Suprapubic skin (tissue), 4 donors: ENCODE results near the gene SLC22A23.

Experiments
- EP300 ChIP-seq: sonication (generic); formaldehyde crosslinking; IDR thresholded peaks from one replicate; pipeline ENCODE4 v1.6.1; 2017; ENCODE audit warnings: antibody characterized with exemption
- POLR2A ChIP-seq, 2 donors: fragments of 450-650 bp; IDR thresholded peaks; one replicate each; pipeline ENCODE4 v1.6.1; 2017; ENCODE audit warnings: antibody characterized with exemption in 2 of 2, mild to moderate bottlenecking in 2 of 2, moderate library complexity in 2 of 2
- POLR2AphosphoS5 ChIP-seq, 3 donors: sonication (generic); formaldehyde crosslinking; IDR thresholded peaks; one replicate each; pipeline ENCODE4 v1.6.1; 2017; ENCODE audit warnings: antibody characterized with exemption in 3 of 3
- TF ChIP-seq, protein P1 (sequence below), 2 donors: fragments of 200-600 bp in 1 of 2; fragments of 450-650 bp in 1 of 2; sonication (generic) in 1 of 2; IDR thresholded peaks; one replicate each; pipeline ENCODE4 v1.5.1; 2016 to 2019; ENCODE audit warnings: antibody characterized with exemption in 2 of 2, mild to moderate bottlenecking in 1 of 2, moderate library complexity in 1 of 2

DNA sequence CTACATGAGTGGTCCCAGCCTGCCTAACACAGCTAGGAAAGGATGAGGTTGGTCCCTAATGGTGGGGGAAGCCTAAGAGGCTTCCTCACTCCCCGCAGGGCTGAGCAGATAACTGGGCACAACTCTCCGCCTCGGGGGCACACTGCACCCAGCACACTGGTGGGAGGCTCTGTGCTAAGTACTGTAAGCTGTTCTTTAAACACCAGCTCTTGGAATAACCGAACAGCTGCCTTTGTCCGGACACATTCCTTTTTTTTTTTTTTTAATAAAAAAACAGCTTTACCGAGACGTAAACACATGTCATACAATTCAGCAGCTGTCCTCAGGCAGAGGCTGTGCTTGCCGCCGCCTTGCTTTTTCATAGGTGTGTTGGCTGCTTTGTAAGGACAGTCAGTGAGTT lies 191.2 kb downstream of the SLC22A23 start:
- TF ChIP-seq, protein P1, sequence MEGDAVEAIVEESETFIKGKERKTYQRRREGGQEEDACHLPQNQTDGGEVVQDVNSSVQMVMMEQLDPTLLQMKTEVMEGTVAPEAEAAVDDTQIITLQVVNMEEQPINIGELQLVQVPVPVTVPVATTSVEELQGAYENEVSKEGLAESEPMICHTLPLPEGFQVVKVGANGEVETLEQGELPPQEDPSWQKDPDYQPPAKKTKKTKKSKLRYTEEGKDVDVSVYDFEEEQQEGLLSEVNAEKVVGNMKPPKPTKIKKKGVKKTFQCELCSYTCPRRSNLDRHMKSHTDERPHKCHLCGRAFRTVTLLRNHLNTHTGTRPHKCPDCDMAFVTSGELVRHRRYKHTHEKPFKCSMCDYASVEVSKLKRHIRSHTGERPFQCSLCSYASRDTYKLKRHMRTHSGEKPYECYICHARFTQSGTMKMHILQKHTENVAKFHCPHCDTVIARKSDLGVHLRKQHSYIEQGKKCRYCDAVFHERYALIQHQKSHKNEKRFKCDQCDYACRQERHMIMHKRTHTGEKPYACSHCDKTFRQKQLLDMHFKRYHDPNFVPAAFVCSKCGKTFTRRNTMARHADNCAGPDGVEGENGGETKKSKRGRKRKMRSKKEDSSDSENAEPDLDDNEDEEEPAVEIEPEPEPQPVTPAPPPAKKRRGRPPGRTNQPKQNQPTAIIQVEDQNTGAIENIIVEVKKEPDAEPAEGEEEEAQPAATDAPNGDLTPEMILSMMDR (IDR thresholded peaks at IDR 0.05) = no peak
- TF ChIP-seq POLR2A (IDR thresholded peaks at IDR 0.05) (no peak), EP300 (no peak), POLR2AphosphoS5 (IDR thresholded peaks at IDR 0.05) (no peak)
